Measurements from ENCODE around the gene LEKR1. TPM values are rescaled to one million over a fixed set of nuclear protein-coding genes. Genes with fewer than 3 reads are reported as not detected.
A peak's percentile ranks its signal among the peaks of the same experiment; 100 is the strongest.

The LEKR1 gene
- total RNA-seq, 4 donors from 2014 or later: 0.30 to 3.7 (median 2.7) TPM

DNA sequence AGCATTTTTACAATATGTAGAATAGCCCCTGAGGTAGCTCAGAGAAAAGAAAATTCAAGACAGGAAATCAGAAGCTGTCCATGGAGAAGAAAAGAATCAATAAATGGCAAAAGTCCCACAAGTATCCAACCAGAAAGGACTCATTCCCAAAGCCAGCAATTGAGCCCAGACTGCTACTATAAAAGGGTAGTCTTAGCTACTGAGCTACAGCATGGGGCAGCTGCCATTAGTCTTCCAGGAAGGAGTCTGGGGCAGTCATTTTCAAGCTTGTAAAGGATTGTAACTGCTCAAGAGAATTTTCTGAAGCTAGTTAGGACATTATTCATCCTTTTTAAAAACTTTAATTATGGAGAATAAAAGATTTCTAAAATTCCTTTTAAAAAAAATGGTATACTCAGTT is 10.5 kb downstream of the LEKR1 start:
- no peak for DNase-seq (ENCODE audit: low spot score in 2 of 2)
- no peak overlapping the region for H3K27ac ChIP-seq
- H3K27me3 ChIP-seq: no peaks in the 10 kb centered on the region
- H3K4me1 ChIP-seq: no peaks in the 10 kb centered on the region
- no peak overlapping the region for H3K4me3 ChIP-seq
- H3K36me3 ChIP-seq: no peaks in the 10 kb centered on the region
- TF ChIP-seq EP300 (IDR thresholded peaks at IDR 0.05) (no peak), POLR2A (IDR thresholded peaks at IDR 0.05) (no peak), CTCF (IDR thresholded peaks at IDR 0.05) (no peak)
- H3K9me3 ChIP-seq: no peaks in the 10 kb centered on the region

DNA sequence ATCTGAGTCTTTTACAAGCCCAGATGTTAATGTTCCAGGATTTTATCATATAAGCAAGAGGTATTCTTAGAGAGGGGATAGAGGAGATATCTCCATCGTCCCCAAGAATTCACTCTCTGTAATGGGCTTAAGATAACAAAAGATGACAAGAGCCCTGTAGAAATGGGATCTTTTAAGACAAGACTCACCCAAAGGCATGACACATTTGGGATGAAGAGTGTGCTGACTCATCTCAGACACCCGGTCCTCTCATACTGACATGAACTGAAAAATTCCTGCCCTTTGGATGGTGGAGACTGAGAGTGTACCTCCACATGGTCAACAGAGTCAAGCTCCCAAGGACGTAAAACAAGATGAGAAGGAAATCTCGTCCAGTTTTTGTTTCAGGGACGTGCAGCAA is 11.0 kb downstream of the LEKR1 start:
- no peak overlapping the region for H3K4me3 ChIP-seq
- TF ChIP-seq POLR2A (IDR thresholded peaks at IDR 0.05) (no peak), EP300 (IDR thresholded peaks at IDR 0.05) (no peak), CTCF (IDR thresholded peaks at IDR 0.05) (no peak)
- H3K9me3 ChIP-seq: no peaks in the 10 kb centered on the region
- H3K4me1 ChIP-seq: peaks cover 0 to under 1% (median 0%) of the 10 kb centered on the region in 4 donors
- H3K27ac ChIP-seq: no peak overlapping the region
- no peak for DNase-seq (ENCODE audit: low spot score in 2 of 2)
- 64 to 70% methylated on average over 5 of the region's 5 CpGs for WGBS, 2 donors
- H3K36me3 ChIP-seq: no peaks in the 10 kb centered on the region
- H3K27me3 ChIP-seq: no peaks in the 10 kb centered on the region

DNA sequence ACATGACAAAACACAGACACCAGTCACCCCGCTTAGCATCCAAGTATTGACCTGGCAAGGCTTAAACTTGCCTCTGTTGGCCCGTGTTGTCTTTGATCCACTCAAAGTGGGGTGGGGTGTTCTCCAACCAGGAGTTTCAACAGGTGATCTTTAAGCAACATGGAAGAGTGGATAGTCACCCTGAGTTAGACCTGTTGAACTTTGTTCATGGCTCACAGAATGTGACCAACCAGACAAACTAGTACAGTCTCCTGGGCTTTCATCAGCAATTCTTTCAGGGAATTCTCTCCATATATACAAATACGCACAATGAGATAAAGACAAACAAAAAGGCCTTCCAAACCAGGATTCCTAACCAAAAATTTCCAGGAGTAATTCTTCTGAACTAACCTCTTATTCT is 11.9 kb downstream of the LEKR1 start:
- Histone ChIP-seq H3K4me1 (peaks cover 0 to 10% (median 0%) of the 10 kb centered on the region in 4 donors), H3K36me3 (no peaks in the 10 kb centered on the region), H3K4me3 (no peak overlapping the region), H3K9me3 (no peaks in the 10 kb centered on the region), H3K27me3 (no peaks in the 10 kb centered on the region), H3K27ac (no peak overlapping the region)
- no peak for DNase-seq (ENCODE audit: low spot score in 2 of 2)
- no peak for TF ChIP-seq POLR2A (IDR thresholded peaks at IDR 0.05)
- TF ChIP-seq EP300 (IDR thresholded peaks at IDR 0.05): no peak
- no peak for TF ChIP-seq CTCF (IDR thresholded peaks at IDR 0.05)
- 87 to 88% methylated on average over 3 of the region's 3 CpGs for WGBS, 2 donors

DNA sequence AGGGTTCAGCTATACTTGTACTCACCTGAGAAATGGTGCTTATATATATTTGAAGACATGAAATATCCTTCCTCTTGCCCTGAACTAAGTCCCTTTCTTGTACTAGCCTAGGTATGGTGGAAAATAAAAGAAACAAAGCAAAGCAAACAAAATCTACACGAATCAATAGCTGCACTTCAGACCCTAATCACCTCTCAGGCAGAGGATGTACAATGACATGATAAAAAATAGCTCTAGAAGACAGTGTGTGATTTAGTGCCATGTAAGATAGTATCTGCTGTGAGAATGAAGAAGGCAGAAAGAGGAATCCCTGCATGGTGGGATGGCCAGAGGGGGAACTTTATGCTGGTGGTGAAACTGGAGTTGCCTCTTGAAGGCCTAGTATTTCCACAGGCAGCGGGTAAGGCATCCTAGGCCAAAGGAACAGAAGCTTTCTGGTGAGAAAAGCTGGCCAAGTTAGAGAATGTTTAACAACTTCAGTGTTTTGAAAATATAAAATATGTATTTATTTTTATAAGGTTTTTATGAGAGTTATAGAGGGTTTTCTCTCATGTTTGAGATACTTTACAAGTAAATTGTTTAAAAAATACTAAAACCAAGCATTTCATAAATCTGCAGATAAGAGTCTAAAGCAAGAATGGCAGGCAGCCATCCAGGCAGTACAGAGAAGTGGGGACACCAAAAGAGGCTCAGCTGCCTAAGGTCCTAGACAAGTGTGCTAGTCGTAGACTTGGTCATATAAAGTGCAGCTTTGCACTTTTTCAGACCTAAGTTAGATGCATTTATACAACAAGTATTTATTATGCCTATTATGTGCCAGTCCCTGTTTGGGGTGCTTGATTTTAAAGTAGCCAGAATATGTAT is 14.9 kb downstream of the LEKR1 start:
- 78 to 89% methylated on average over 3 of the region's 3 CpGs for WGBS, 2 donors
- no peak for DNase-seq (ENCODE audit: low spot score in 2 of 2)
- Histone ChIP-seq H3K27ac (no peak overlapping the region), H3K4me3 (no peak overlapping the region), H3K4me1 (peaks cover 0 to 18% (median 0%) of the 10 kb centered on the region in 4 donors), H3K36me3 (no peaks in the 10 kb centered on the region), H3K9me3 (no peaks in the 10 kb centered on the region), H3K27me3 (no peaks in the 10 kb centered on the region)
- TF ChIP-seq POLR2A (IDR thresholded peaks at IDR 0.05) (no peak), EP300 (IDR thresholded peaks at IDR 0.05) (no peak), CTCF (IDR thresholded peaks at IDR 0.05) (no peak)

GRCh38 chr3:156843071-156843808 is 17.1 kb downstream of the LEKR1 start:
- H3K36me3 ChIP-seq: no peaks in the 10 kb centered on the region
- TF ChIP-seq EP300 (IDR thresholded peaks at IDR 0.05) (peak in 1 of 2 donors; percentile 59), CTCF (IDR thresholded peaks at IDR 0.05) (no peak), POLR2A (IDR thresholded peaks at IDR 0.05) (no peak)
- peak overlapping the region in 1 of 4 donors; percentile 12 for H3K4me3 ChIP-seq
- no peaks in the 10 kb centered on the region for H3K27me3 ChIP-seq
- DNase-seq (ENCODE audit: low spot score in 2 of 2): no peak
- WGBS, 2 donors: 55 to 61% methylated on average over 2 of the region's 2 CpGs
- H3K27ac ChIP-seq: peak overlapping the region in 2 of 4 donors; percentile 26 to 68
- peaks cover 0 to 18% (median 0%) of the 10 kb centered on the region in 4 donors for H3K4me1 ChIP-seq
- no peaks in the 10 kb centered on the region for H3K9me3 ChIP-seq

Data from tibial nerve (tissue), 4 donors.